Left colon (tissue), 2 donors: ENCODE results near the gene HAPLN2. TPM values are rescaled to one million over a fixed set of nuclear protein-coding genes. Genes with fewer than 3 reads are reported as not detected.

ENCODE experiments used
- ATAC-seq: fragments of 200-7000 bp; cut with Tn5 transposase; one replicate; pipeline ENCODE4 v1.9.1; 2020; ENCODE audit warnings: mild to moderate bottlenecking, moderate library complexity
- DNase-seq, 2 donors: peaks; one replicate each; pipeline ENCODE4 v3.0.0-alpha.2; 2020
- intact Hi-C, 2 donors: fragments of 100-400 bp; cut with DNase I in 1 of 2; cut with micrococcal nuclease in 1 of 2; formaldehyde crosslinking; loops; one replicate each; pipeline versions ENCODE4 v1.11.2 to v1.14.0; 2022; cut with DNase I, micrococcal nuclease
- total RNA-seq, 2 donors: library from RNA; stranded (reverse); fragmentation: NEBNext Ultra II Directional; extraction: Animal tissue kit (Norgen Biotek cat#: 25700); gene quantifications; one replicate each; pipeline ENCODE4 v1.2.1, GENCODE V29; 2021
- donor health status: DM: no; HTN: no; CAD: no.
- donor health status: DM: yes; HTN: yes; CAD: no.

HAPLN2 gene
- total RNA-seq, 2 donors from 2014 or later, result not detected

- intact Hi-C loops, result no loop called here
- DNase-seq, result no peak
- no peak for ATAC-seq
Observed at GRCh38 chr1:156667610-156667967, 48.4 kb downstream of the HAPLN2 start.

- intact Hi-C loops, result no loop called here
- no peak for ATAC-seq
- DNase-seq, result no peak
Observed at GRCh38 chr1:156667968-156668709, 48.9 kb downstream of the HAPLN2 start.

- DNase-seq (no peak), ATAC-seq (no peak)
- intact Hi-C loops, result no loop called here
Observed at GRCh38 chr1:156668801-156669637, 49.8 kb downstream of the HAPLN2 start.

GRCh38 chr1:156669794-156670193 lies 50.6 kb downstream of the HAPLN2 start:
- DNase-seq, result no peak
- intact Hi-C loops, result no loop called here
- no peak for ATAC-seq

GRCh38 chr1:156670359-156670758 lies 51.1 kb downstream of the HAPLN2 start:
- no peak for ATAC-seq
- intact Hi-C loops, result no loop called here
- DNase-seq, result no peak

GRCh38 chr1:156670791-156671190 lies 51.6 kb downstream of the HAPLN2 start:
- intact Hi-C loops, result no loop called here
- ATAC-seq (no peak), DNase-seq (no peak)

- ATAC-seq (no peak), DNase-seq (no peak)
- intact Hi-C loops, result no loop called here
Observed at GRCh38 chr1:156671804-156672203, 52.6 kb downstream of the HAPLN2 start.

GRCh38 chr1:156673387-156674121 lies 54.3 kb downstream of the HAPLN2 start:
- intact Hi-C loops, result no loop called here
- DNase-seq, result no peak
- ATAC-seq, result no peak

Other genes starting within 250 kb of the HAPLN2 start
- gene MEF2D, start 118.6 kb upstream of the HAPLN2 start, total RNA-seq, result 10 to 100 TPM; 45.9 to 66.4 TPM
- gene IQGAP3, start 46.9 kb upstream of the HAPLN2 start, total RNA-seq, result 10 to 100 TPM in 1 of 2 donors, 1 to 10 TPM in 1; 2.8 to 10.5 TPM
- gene TTC24, start 39.7 kb upstream of the HAPLN2 start, total RNA-seq, result under 1 TPM in 1 of 2 donors, not detected in 1; 0.28 TPM
- gene NAXE, start 27.6 kb upstream of the HAPLN2 start, total RNA-seq, result 10 to 100 TPM; 78.0 to 87.7 TPM
- gene GPATCH4, start 17.9 kb upstream of the HAPLN2 start, total RNA-seq, result 10 to 100 TPM; 13.8 to 20.1 TPM
- gene BCAN, start 22.7 kb downstream of the HAPLN2 start, total RNA-seq, result not detected
- 1 to 10 TPM; 3.6 to 6.8 TPM for gene NES, start 58.0 kb downstream of the HAPLN2 start, total RNA-seq
- gene CRABP2, start 86.2 kb downstream of the HAPLN2 start, total RNA-seq, result under 1 TPM; 0.73 to 0.98 TPM
- gene METTL25B, start 109.1 kb downstream of the HAPLN2 start, total RNA-seq, result 10 to 100 TPM; 40.6 to 47.9 TPM
- gene ISG20L2, start 109.4 kb downstream of the HAPLN2 start, total RNA-seq, result 10 to 100 TPM; 24.2 to 28.3 TPM
- 10 to 100 TPM; 37.7 to 60.2 TPM for gene MRPL24, start 121.7 kb downstream of the HAPLN2 start, total RNA-seq
- gene HDGF, start 132.3 kb downstream of the HAPLN2 start, total RNA-seq, result 100 to 1,000 TPM; 198 to 243 TPM
- 10 to 100 TPM; 51.2 to 59.6 TPM for gene PRCC, start 148.1 kb downstream of the HAPLN2 start, total RNA-seq
- 1 to 10 TPM; 1.4 to 2.4 TPM for gene SH2D2A, start 197.4 kb downstream of the HAPLN2 start, total RNA-seq
- gene INSRR, start 239.7 kb downstream of the HAPLN2 start, total RNA-seq, result not detected
- under 1 TPM in 1 of 2 donors, not detected in 1; 0.95 TPM for gene NTRK1, start 241.4 kb downstream of the HAPLN2 start, total RNA-seq